ENCODE results near the gene ZNF823. TPM values are rescaled to one million over a fixed set of nuclear protein-coding genes. Genes with fewer than 3 reads are reported as not detected.

The ZNF823 gene
- total and polyA plus RNA-seq, 2 donors (not counting 1 experiment from before 2014, with no cell fraction given): 1.8 to 5.1 TPM

DNA sequence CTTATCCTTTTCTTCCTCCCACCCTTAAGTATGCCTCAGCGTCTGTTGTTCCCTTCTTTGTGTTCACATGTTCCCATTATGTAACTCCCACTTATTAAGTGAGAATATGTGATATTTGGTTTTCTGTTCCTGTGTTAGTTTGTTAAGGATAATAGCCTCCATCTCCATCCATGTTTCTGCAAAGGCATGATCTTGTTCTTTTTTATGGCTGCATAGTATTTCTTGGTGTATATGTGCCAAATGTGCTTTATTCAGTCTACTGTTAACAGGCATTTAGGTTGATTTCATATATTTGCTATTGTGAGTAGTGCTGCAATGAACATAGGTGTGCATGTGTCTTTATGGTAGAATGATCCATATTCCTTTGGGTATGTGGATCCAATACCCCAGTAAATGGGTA, 24.9 kb upstream of the ZNF823 start:
- Mint-ChIP-seq H3K9me3 (ENCODE audit: insufficient read depth) (peaks cover 11% of the 10 kb centered on the region), H3K27ac (no peak overlapping the region), H3K4me3 (no peak overlapping the region), H3K27me3 (peaks cover 15% of the 10 kb centered on the region), H3K4me1 (peaks cover 17% of the 10 kb centered on the region)
- peaks cover 5 to 7% (median 7%) of the 10 kb centered on the region in 3 donors for H3K9me3 ChIP-seq (ENCODE audit: control extremely low read depth in 1 of 3, control insufficient read depth in 2 of 3, insufficient read depth in 1 of 3, low read length in 2 of 3)
- CTCF ChIA-PET: interaction anchor here (1.2 kb wide), 1 partner anchor 34 kb away, joined by 5 read pairs; the partner anchor contains the start of gene ZNF491
- intact Hi-C loops (cut with micrococcal nuclease): no loop called here
- no peak overlapping the region for H3K27ac ChIP-seq (ENCODE audit: low read length in 2 of 2)
- no peak for DNase-seq
- H3K4me3 ChIP-seq (ENCODE audit: control extremely low read depth in 1 of 5, extremely low read depth in 1 of 5, insufficient read depth in 1 of 5, low read depth in 2 of 5, low read length in 4 of 5): no peak overlapping the region
- no peaks in the 10 kb centered on the region for H4K20me1 ChIP-seq (ENCODE audit: control insufficient read depth, insufficient read depth, low read length, poor library complexity, severe bottlenecking)
- no peak overlapping the region for H3K9ac ChIP-seq (ENCODE audit: low read length)
- H3K36me3 ChIP-seq (replicated peaks in 1 of 2; ENCODE audit: control extremely low read depth in 1 of 2, control insufficient read depth in 1 of 2, extremely low read depth in 1 of 2, insufficient read depth in 2 of 2, low read length in 1 of 2): no peaks in the 10 kb centered on the region
- H3K79me2 ChIP-seq (ENCODE audit: control insufficient read depth, insufficient read depth, low read length): peaks cover 22% of the 10 kb centered on the region
- H3K4me2 ChIP-seq (replicated peaks; ENCODE audit: low read depth, low read length, poor library complexity, severe bottlenecking): no peak overlapping the region
- POLR2A ChIA-PET: no interaction called here
- WGBS (ENCODE audit: insufficient coverage): no CpG with 5 or more reads among the region's 1 CpG
- no peaks in the 10 kb centered on the region for H3K27me3 ChIP-seq (replicated peaks in 1 of 4; ENCODE audit: control extremely low read depth in 1 of 4, control insufficient read depth in 3 of 4, insufficient read depth in 4 of 4, low read length in 3 of 4)
- ATAC-seq (ENCODE audit: low read depth): no peak
- no peak overlapping the region for H2AFZ ChIP-seq (ENCODE audit: insufficient read depth, low read depth, low read length, poor library complexity, severe bottlenecking)
- TF ChIP-seq EZH2 (IDR thresholded peaks at IDR 0.05; ENCODE audit: borderline replicate concordance, insufficient read depth, low read depth, low read length, poor library complexity, severe bottlenecking): no peak
- TF ChIP-seq, protein P1, sequence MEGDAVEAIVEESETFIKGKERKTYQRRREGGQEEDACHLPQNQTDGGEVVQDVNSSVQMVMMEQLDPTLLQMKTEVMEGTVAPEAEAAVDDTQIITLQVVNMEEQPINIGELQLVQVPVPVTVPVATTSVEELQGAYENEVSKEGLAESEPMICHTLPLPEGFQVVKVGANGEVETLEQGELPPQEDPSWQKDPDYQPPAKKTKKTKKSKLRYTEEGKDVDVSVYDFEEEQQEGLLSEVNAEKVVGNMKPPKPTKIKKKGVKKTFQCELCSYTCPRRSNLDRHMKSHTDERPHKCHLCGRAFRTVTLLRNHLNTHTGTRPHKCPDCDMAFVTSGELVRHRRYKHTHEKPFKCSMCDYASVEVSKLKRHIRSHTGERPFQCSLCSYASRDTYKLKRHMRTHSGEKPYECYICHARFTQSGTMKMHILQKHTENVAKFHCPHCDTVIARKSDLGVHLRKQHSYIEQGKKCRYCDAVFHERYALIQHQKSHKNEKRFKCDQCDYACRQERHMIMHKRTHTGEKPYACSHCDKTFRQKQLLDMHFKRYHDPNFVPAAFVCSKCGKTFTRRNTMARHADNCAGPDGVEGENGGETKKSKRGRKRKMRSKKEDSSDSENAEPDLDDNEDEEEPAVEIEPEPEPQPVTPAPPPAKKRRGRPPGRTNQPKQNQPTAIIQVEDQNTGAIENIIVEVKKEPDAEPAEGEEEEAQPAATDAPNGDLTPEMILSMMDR (IDR thresholded peaks at IDR 0.05): no peak
- peaks cover 12 to 19% of the 10 kb centered on the region in 2 donors for H3K4me1 ChIP-seq (ENCODE audit: control insufficient read depth in 2 of 2, insufficient read depth in 2 of 2, low read length in 2 of 2)

GRCh38 chr19:11763117-11763516, 24.4 kb upstream of the ZNF823 start:
- H3K27me3 ChIP-seq (replicated peaks in 1 of 4; ENCODE audit: control extremely low read depth in 1 of 4, control insufficient read depth in 3 of 4, insufficient read depth in 4 of 4, low read length in 3 of 4): no peaks in the 10 kb centered on the region
- no peak overlapping the region for H3K9ac ChIP-seq (ENCODE audit: low read length)
- ChIA-PET CTCF (interaction anchor here (1.2 kb wide), 1 partner anchor 35 kb away, joined by 5 read pairs; the partner anchor contains the start of gene ZNF491), POLR2A (no interaction called here)
- H3K4me2 ChIP-seq (replicated peaks; ENCODE audit: low read depth, low read length, poor library complexity, severe bottlenecking): no peak overlapping the region
- H4K20me1 ChIP-seq (ENCODE audit: control insufficient read depth, insufficient read depth, low read length, poor library complexity, severe bottlenecking): no peaks in the 10 kb centered on the region
- intact Hi-C loops (cut with micrococcal nuclease): no loop called here
- no peak for DNase-seq
- H3K27ac Mint-ChIP-seq: no peak overlapping the region
- WGBS (ENCODE audit: insufficient coverage): no CpG with 5 or more reads among the region's 3 CpGs
- peaks cover 19% of the 10 kb centered on the region for H3K79me2 ChIP-seq (ENCODE audit: control insufficient read depth, insufficient read depth, low read length)
- H3K27me3 Mint-ChIP-seq: peaks cover 15% of the 10 kb centered on the region
- peaks cover 11% of the 10 kb centered on the region for H3K9me3 Mint-ChIP-seq (ENCODE audit: insufficient read depth)
- ATAC-seq (ENCODE audit: low read depth): no peak
- H2AFZ ChIP-seq (ENCODE audit: insufficient read depth, low read depth, low read length, poor library complexity, severe bottlenecking): no peak overlapping the region
- no peak overlapping the region for H3K4me3 Mint-ChIP-seq
- no peak overlapping the region for H3K4me3 ChIP-seq (ENCODE audit: control extremely low read depth in 1 of 5, extremely low read depth in 1 of 5, insufficient read depth in 1 of 5, low read depth in 2 of 5, low read length in 4 of 5)
- peaks cover 12% of the 10 kb centered on the region for H3K4me1 Mint-ChIP-seq
- peaks cover 9 to 14% of the 10 kb centered on the region in 2 donors for H3K4me1 ChIP-seq (ENCODE audit: control insufficient read depth in 2 of 2, insufficient read depth in 2 of 2, low read length in 2 of 2)
- no peak overlapping the region for H3K27ac ChIP-seq (ENCODE audit: low read length in 2 of 2)
- H3K9me3 ChIP-seq (ENCODE audit: control extremely low read depth in 1 of 3, control insufficient read depth in 2 of 3, insufficient read depth in 1 of 3, low read length in 2 of 3): peaks cover 5 to 7% (median 7%) of the 10 kb centered on the region in 3 donors
- H3K36me3 ChIP-seq (replicated peaks in 1 of 2; ENCODE audit: control extremely low read depth in 1 of 2, control insufficient read depth in 1 of 2, extremely low read depth in 1 of 2, insufficient read depth in 2 of 2, low read length in 1 of 2): no peaks in the 10 kb centered on the region
- TF ChIP-seq, protein P1 (IDR thresholded peaks at IDR 0.05): no peak
- no peak for TF ChIP-seq EZH2 (IDR thresholded peaks at IDR 0.05; ENCODE audit: borderline replicate concordance, insufficient read depth, low read depth, low read length, poor library complexity, severe bottlenecking)

Data from B cell (primary cell).